Coronary artery (tissue), 2 donors: Measurements from ENCODE around the gene FAM168A.

Experiments used
- DNase-seq: peaks from one replicate; pipeline ENCODE4 v3.0.0-alpha.2; 2017; ENCODE audit warnings: low spot score
- H3K27ac ChIP-seq, 2 donors: fragments of 200-600 bp; sonication (generic); one replicate each; pipeline ENCODE4 v1.5.1; 2016 to 2019
- H3K4me3 ChIP-seq: fragments of 200-600 bp; sonication (generic); 2 replicates; pipeline ENCODE4 v1.5.1; 2016; ENCODE audit warnings: mild to moderate bottlenecking, moderate library complexity
- CTCF ChIP-seq: fragments of 200-600 bp; sonication (generic); IDR thresholded peaks from one replicate; pipeline ENCODE4 v1.5.1; 2019; ENCODE audit warnings: antibody characterized with exemption

Gene FAM168A

GRCh38 chr11:73496134-73496533, 101.8 kb downstream of the FAM168A start:
- no peak for TF ChIP-seq CTCF
- Histone ChIP-seq H3K27ac (no peak overlapping the region), H3K4me3 (no peak overlapping the region)
- no peak for DNase-seq

- H3K4me3 ChIP-seq = no peak overlapping the region
- no peak for DNase-seq
- TF ChIP-seq CTCF = no peak
- no peak overlapping the region for H3K27ac ChIP-seq
Observed at GRCh38 chr11:73495731-73496130, 102.2 kb downstream of the FAM168A start.

DNA sequence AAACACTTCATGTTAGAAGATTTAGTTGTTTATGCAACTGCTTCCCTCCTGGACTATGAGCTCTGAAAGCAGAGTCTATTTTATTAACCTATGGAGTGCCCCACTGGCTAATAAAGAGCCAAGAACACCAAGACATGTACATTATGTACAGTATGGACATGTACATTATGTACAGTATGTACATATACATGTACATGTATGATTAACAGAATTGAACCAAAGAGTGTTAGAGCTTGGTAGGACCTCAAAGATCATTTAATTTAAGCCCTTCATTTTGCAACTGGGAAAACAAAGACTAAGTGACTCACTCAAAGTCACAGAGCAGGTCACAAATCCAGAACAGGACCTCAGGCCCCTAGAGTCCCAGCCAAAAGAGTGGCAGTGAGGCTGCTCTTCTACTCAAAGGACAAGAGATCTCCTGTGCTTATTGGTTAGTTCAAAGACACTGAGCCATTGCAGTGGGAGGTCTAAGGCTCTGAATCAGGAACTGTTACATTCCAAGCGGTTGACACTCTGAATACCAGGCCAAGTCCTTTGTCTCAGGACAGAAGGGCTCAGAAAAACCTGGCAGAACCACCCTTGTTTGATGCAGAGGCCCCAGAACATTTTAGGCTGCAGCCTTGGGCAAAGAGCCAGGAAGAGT, 103.8 kb downstream of the FAM168A start:
- DNase-seq = no peak
- TF ChIP-seq CTCF = no peak
- Histone ChIP-seq H3K4me3 (no peak overlapping the region), H3K27ac (peak overlapping the region in 1 of 2 donors; percentile 29)

GRCh38 chr11:73481626-73482025, 116.3 kb downstream of the FAM168A start:
- TF ChIP-seq CTCF = no peak
- H3K4me3 ChIP-seq = no peak overlapping the region

DNA sequence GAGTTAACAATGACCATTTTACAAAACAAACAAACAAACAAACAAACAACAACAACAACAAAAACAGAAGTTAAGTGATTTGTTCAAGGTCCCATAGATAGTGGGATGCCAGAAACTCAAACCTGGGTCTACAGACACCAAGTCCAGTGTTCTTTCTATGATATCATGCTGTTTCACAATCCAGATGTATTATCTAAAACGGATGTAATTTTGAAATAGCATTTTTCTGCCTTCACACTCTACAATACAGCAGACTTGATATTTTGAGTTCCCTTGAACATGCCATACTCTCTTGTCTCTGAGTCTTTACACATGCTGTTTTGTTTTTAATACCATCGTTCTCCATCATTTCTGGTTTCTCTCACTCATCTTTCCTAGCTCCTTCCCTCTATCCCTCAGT, 117.2 kb downstream of the FAM168A start:
- no peak for TF ChIP-seq CTCF
- no peak for DNase-seq

More at GRCh38 chr11:73481626-73482025, 116.3 kb downstream of the FAM168A start:
- DNase-seq = no peak
- no peak overlapping the region for H3K27ac ChIP-seq

GRCh38 chr11:73478737-73479347, 119.1 kb downstream of the FAM168A start:
- H3K27ac ChIP-seq = no peak overlapping the region
- H3K4me3 ChIP-seq = no peak overlapping the region
- peak; percentile 24 for TF ChIP-seq CTCF
- no peak for DNase-seq

More for the DNA sequence above, 117.2 kb downstream of the FAM168A start:
- H3K4me3 ChIP-seq = no peak overlapping the region
- H3K27ac ChIP-seq = no peak overlapping the region

- H3K4me3 ChIP-seq = no peak overlapping the region
Observed at GRCh38 chr11:73477518-73477917, 120.4 kb downstream of the FAM168A start.

More at GRCh38 chr11:73477518-73477917, 120.4 kb downstream of the FAM168A start:
- H3K27ac ChIP-seq = no peak overlapping the region
- no peak for TF ChIP-seq CTCF
- no peak for DNase-seq
